Subcutaneous adipose tissue (tissue), 4 donors: ENCODE results near the gene DRGX. TPM values are rescaled to one million over a fixed set of nuclear protein-coding genes. Genes with fewer than 3 reads are reported as not detected.

Experiments used
- CTCF ChIP-seq: fragments of 450-650 bp; IDR thresholded peaks from one replicate; pipeline ENCODE4 v1.5.1; 2016; ENCODE audit warnings: low read depth, mild to moderate bottlenecking, control low read depth, antibody characterized with exemption, moderate library complexity
- total RNA-seq, 4 donors: library from RNA; depleted of rRNA; stranded (reverse); fragments of >200 nt; gene quantifications; one replicate each; pipeline ENCODE4 v1.1.0, GENCODE V29; 2016

The DRGX gene
- total RNA-seq, 4 donors from 2014 or later = not detected

GRCh38 chr10:49415109-49415508 lies 19.2 kb upstream of the DRGX start:
- TF ChIP-seq CTCF = no peak

- TF ChIP-seq CTCF = no peak
Measured at GRCh38 chr10:49414496-49414895, 18.6 kb upstream of the DRGX start.

- TF ChIP-seq CTCF = no peak
Measured at GRCh38 chr10:49412571-49412970, 16.7 kb upstream of the DRGX start.

- TF ChIP-seq CTCF = no peak
Measured at GRCh38 chr10:49410365-49411074, 14.6 kb upstream of the DRGX start.

- TF ChIP-seq CTCF = no peak
Measured at GRCh38 chr10:49409755-49410154, 13.9 kb upstream of the DRGX start.

GRCh38 chr10:49408519-49409306 lies 12.8 kb upstream of the DRGX start:
- TF ChIP-seq CTCF = no peak

GRCh38 chr10:49407552-49408137 lies 11.8 kb upstream of the DRGX start:
- TF ChIP-seq CTCF = no peak
